HG03025 (cell line): Measurements from ENCODE around the gene SLC7A1.

Source experiments
- ATAC-seq: cut with Tn5 transposase; IDR thresholded peaks from one replicate; pipeline ENCODE4 v1.9.1; 2021; ENCODE audit warnings: mild to moderate bottlenecking, moderate library complexity; ENCODE audit not compliant: unreplicated experiment, low FRiP score

Gene SLC7A1

GRCh38 chr13:29496241-29496712, 99.2 kb downstream of the SLC7A1 start:
- ATAC-seq, result no peak

DNA sequence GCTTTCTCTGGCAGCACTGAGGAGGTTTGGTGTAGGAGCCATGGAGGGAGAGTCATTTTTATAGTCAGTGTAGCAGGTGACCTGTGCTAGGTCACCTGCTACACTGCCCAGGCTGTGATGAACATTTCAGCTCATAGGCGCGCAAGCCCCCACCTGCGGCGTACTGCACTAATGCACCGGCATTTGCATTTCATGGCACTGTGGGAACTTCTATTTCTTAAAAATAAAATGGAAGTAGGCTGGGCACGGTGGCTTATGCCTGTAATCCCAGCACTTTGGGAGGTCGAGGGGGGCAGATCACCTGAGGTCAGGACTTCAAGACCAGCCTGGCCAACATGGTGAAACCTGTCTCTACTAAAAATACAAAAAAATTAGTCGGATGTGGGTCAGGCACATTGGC, 101.0 kb downstream of the SLC7A1 start:
- ATAC-seq, result no peak

DNA sequence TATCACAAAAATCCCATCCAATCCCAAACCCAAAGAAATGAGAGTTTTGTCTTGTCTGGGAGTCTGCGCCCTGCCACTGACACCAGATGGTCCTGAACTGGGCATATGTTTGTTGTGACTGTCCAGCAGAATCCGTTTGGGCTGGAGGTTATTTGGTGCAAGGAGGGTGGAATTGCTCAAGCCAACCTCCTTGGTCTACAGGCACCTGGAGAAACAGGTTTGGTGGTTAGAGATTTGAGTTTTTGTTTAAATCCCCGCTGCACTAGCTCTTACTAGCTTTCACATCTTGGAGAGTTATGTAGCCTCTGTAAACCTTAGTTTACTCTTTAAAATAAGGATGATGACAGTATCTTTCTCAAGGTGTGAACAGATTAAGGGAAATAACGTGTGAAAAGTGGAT, 101.7 kb downstream of the SLC7A1 start:
- no peak for ATAC-seq

DNA sequence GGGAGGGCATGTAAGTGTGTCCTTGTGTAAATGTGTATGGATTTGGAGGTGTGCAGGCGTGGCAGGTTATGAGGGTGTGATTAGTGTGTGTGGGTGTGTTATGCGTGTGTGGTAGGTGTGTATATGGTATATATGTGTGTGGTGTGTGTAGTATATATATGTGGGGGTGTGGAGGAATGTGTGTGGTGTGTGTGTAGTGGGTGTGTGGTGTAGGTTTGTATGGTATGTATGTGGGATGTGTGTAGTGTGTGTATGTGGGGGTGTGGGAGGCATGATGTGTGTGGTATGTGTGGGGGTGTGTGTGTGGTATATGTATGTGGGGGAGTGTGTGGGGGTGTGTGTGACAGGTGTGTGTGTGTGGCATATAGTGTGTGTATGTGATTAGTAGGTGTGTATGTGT, 104.2 kb downstream of the SLC7A1 start:
- no peak for ATAC-seq

- no peak for ATAC-seq
Observed at GRCh38 chr13:29490561-29490885, 105.0 kb downstream of the SLC7A1 start.

DNA sequence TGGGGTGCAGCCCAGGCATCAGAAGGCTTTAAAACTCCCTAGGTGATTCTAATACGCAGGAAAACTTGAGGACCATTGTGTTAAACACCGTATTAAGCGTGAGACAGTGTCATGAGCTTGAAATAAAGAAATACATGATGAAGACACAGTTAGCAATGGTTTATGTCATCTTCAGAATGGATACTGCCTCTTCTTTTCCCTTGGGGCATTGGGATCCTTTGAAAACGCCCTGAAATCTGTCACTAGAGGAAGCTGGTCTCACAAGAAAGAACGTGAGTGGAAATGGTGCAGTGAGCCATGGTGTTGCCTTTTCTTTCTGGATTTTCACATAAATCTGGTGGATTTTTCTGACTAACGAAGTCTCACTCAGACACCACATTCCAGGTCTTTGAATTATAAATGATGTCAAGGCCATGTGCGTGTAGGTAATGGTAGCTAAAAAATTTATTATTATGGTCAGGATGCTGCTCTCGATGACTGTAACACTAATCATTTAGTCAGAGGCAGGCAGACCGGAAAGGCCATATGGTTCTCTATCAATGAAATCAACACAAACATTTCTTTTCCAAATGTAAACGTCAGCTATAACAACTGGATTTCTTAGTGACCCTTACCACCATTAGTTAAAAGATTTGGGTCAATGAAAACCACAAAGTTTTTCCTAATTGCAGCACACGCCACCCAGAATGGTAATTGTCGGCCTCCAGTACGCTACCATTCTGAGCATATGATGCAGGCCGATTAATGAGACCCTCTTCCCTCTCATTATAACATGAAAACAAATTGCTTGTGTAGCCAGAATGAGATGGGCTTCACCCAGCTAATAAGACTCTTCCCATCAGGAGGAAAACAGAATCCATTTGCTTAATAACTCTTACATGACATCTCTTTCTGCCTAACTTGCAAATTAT, 105.6 kb downstream of the SLC7A1 start:
- ATAC-seq, result no peak

DNA sequence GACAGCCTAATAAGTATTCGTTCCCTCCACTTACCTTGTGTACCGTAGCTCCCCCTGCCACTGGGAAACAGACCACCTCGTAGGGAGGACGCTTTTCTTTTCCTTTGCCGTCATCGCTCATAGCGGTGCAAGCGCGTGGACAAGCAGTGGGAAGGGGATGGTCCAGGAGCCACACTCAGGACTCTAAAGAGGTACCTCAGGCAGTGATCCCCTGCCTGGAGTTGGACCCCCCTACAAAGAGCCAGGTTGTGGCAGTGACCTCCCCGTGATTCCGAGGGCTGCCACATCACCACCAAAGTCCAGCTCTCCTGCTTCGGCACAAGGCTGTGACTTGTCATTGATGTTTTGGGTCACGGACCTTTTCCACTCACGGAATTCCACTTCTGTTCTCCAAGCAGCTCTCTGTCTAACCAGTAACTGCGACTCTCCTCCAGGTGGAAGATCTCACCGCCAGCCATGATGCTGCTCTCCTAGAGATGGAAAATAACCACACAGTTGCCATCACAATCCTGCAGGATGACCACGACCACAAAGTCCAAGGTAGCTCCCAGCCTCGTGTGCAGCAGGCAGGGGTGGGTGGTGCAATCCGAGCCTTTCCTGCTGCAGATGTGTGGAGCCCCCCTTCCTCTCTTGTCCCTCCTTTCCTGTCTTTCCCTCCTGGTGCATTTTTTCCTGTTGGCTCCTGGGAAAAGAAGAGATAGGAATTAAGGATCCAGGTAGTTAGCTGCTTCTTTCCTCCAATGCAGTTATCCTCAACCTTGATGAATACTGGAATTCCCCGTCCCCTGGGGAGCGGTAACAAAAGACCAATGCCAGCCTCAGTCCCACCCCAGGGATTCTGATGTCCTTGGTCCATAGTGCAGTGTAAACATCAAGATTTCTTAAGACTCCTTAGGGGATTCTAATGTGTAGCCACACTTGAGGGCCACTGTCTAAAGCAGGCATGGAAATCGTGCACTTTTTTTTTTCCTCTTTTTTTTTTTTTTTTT, 107.7 kb downstream of the SLC7A1 start:
- ATAC-seq, result no peak

- ATAC-seq, result no peak
Observed at GRCh38 chr13:29486551-29486950, 108.9 kb downstream of the SLC7A1 start.

GRCh38 chr13:29484796-29485195, 110.7 kb downstream of the SLC7A1 start:
- ATAC-seq, result no peak

DNA sequence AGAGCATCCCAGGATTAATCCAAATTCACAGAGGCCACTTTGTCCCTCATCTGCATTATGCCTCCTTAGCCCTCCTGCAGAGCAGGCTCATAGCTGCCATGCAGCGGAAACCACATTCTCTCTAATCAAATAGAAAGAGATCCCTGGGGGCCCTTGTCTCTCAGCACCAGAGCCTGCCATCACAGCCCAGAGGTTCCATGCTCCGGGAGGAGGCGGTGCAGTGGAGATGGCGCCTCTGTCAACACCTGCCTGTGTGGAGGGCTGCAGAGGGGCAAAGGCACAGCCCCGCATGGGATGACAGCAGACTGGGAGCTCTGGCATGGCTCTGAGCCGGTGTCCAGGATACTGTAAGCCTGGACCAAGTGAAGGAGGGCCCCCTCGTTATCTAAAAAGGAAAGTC, 111.3 kb downstream of the SLC7A1 start:
- ATAC-seq, result no peak

DNA sequence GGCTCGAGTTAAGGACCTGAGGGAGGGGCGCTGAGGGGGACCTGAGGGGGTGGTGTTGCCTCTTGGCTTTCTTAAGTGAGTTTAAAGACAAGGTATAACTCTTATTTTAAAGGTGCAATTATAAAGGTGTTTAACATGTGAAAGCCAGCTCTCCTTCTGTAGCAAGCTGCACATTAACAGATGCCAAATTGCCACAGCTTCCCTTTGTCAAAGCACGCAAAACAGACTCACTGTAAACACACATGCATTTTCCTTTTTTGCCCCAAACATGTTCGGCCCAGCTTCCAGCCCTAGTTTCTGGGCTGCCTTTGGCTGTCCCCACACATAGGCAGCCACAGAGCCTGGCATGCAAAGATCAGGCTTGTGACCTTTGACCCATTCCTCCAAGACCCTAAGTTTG, 111.9 kb downstream of the SLC7A1 start:
- ATAC-seq, result no peak

DNA sequence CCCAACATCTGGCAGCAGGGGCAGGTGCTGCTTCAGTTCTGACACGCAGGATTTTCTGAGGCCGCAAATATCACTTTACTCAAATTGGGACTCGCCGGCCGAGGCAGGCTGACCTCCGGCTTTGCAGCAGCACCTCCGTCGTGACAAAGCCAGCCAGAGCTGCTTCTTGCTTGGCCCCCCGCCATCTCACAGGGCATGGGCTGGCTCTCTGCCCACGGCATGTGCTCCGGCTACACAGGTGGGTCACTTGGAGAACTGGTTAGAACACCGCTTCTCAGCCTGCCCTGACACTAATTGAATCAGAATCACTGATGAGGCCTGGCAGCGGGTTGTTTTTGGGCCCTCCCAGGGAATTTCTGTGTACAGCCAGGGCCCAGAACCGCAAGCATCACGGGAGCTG, 112.3 kb downstream of the SLC7A1 start:
- ATAC-seq, result no peak

- ATAC-seq, result no peak
Observed at GRCh38 chr13:29482504-29482903, 113.0 kb downstream of the SLC7A1 start.

DNA sequence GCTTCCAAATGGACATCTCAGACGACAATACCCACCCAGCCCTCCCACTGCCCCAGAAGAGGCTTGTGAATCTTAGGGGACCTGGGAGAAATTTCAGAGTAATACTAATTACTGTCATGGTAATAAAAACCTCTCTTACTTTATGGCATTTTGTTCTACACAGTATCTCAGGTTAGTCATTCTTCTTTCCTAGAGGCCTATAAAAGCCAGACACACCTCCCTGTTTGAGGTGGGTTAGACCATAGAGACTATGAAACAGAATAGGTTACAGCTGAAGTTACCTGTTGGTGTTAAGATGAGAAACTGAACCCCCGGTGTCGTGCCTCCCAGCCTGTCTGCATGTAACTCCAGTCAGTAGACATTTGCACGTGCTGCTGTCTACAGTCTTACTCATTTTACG, 113.9 kb downstream of the SLC7A1 start:
- ATAC-seq, result no peak

DNA sequence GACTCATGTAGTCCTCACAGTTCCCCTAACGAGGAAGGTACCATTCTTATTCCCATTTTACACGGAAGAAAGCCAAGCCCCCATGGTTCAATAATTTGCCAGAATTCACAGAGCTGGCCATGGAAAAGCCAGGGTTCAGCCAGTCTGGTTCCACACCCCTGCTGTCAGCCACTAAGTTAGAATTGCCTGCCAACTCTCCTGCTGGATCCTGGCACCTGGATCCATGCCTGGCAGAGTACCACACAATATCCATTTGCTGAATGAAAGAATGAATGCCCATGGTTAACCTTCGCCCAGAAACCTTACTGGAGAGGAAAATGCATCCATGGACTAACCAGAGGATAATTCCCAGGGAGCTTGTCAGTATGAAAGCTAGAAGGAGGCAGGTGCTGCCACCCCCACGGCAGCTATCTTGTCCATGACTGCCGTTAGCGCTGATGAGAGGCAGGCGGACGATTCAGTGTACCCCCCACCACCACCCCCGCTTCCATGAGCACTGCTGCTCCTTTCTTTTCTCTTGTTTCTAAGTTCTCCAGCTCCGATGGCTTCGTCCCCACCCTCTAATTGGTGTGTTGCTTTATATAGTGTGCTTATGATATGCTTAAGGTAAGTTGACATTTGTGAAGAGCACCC, 114.5 kb downstream of the SLC7A1 start:
- ATAC-seq, result no peak

GRCh38 chr13:29479716-29480492, 115.6 kb downstream of the SLC7A1 start:
- no peak for ATAC-seq

GRCh38 chr13:29476046-29476445, 119.4 kb downstream of the SLC7A1 start:
- ATAC-seq, result no peak

DNA sequence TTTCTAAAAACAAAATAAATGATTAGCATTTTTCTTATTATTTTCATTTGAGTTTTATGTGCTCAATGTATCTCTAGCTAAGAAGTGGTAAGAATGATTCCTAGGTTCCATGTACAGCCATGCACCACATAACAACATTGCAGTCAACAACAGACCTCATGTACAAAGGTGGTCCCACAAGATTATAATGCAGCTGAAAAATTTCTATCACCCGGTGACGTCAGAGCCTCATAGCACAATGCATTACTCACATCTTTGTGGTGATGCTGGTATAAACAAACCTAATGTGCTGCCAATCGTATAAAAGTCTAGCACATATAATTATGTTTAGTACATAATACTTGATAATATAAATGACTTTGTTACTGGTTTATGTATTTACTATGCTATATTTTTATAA, 120.5 kb downstream of the SLC7A1 start:
- ATAC-seq, result no peak

DNA sequence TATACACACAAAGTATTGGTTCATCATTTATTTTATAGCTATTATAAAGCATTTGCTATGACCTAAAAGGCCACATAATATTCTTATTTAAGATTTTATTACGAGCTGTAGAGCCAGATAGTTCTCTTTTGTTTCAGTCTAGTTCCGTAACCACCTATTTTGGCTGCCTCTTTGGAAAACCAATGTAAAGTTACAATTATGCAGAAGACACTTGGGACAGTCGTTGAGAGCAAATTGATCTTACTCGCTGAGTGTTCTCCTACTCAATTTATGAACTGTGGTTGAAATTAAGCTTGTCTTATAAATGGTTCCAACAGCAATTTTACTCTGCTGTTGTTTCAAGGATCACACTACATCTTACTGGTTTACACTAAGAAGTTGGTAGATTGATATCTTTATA, 122.3 kb downstream of the SLC7A1 start:
- ATAC-seq, result no peak

DNA sequence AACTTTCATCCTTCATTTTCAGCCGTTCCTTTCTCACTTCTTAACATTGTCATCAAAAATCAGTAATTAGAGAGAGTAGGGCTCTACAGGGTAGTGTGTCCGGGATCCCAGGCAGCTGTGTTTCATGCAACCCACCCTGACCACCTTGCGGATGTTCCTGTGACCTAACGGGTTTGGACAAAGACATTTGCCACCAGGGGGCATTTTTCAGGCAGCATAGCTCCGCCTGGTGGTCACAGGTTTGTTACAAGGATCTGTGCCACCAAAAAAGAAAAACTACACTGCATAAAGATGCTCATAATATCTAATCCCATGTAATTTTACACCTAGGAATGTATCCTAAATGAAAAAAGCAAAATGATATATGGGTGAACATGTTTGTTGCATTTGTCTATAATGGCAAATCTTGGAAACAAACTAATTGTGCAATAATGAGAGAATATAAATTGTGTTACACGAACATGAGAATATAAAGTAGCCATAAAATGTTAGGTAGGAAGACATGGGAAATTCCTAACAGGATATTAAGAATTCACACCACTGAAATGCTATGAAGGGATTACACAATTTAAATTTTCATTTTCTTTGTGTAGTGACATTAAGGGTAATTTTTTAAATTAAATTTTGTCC, 123.0 kb downstream of the SLC7A1 start:
- no peak for ATAC-seq
